GM18526 (cell line): ENCODE results near the gene PSMG2.

Source experiments
- POLR2A ChIP-seq: IDR thresholded peaks from 3 replicates; pipeline ENCODE4 v1.6.1; 2011; ENCODE audit not compliant: insufficient read length; ENCODE audit errors: extremely low read depth

Gene PSMG2

GRCh38 chr18:12699747-12700146 is 3.1 kb upstream of the PSMG2 start:
- TF ChIP-seq POLR2A = no peak

- no peak for TF ChIP-seq POLR2A
These were observed 1.7 kb upstream of the PSMG2 start for GRCh38 chr18:12701161-12701560.

GRCh38 chr18:12703096-12703567 is 290 bp downstream of the PSMG2 start:
- no peak for TF ChIP-seq POLR2A

DNA sequence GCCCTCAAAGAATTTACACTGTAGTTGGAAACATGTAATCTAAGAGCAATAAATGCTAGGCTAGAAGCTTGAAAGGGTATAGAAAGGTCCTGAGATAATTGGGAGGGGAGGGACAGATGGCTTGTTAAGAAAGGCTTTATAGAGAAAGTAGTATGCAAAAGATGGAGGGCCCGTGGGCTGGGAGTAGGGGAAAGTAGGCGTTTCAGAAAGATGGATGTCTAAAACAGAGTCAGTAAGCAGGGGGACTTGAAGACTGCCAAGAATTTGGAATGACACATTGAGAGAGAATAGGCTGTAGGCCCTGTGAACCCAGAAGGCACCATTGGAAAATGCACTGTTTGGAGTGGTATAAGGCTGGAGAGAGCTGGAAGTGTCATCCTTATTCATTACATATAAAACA is 822 bp downstream of the PSMG2 start:
- no peak for TF ChIP-seq POLR2A

DNA sequence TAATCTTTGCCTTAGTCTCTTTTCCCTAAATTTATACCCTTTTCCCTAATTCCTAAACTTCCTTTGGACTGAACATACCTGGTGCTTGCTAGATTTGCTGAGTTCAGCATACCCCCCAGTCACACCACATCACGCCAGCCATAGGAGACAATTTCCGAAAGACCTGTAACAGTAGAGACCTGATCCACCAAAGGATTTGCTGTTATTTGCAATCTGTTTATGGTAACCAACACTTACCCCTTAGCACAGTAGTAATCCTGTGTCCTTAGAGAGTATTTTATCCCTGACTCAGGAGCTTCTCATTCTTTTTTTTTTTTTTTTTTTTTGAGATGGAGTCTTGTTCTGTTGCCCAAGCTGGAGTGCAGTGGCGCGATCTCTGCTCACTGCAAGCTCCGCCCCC is 8.6 kb downstream of the PSMG2 start:
- TF ChIP-seq POLR2A = no peak

DNA sequence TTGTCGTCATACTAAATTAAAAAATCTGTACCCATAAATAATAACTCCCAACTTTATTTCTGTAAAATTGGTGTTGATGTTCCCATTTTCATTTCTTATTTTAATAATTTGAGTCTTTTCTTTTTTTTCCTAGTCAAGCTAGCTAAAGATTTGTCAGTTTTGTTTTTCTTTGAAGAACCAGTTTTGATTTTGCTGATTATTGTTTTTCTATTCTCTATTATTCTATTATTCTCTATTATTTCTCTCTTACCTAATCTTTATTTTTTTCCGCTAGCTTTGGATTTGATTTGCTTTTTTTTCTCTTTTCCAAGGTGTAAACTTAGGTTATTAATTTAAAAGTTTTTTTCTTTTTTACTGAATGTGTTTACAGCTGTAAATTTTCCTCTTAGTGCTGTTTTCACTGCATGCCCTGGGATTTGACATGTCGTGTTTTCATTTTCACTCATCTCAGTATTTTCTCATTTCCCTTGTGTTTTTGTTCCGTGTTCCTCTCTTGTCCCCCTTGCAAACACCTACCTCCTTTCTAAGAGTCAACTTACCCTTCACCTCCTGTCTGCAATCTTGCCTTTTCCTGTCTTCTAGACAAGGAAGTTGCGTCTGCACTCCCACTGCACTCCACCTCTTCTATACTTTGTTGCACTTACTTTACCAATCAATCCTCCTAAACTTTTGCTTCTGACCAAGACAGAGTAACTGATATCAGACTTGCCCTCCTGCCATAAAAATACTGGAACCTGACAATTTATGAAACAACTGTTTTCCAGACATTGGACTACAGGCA is 18.8 kb downstream of the PSMG2 start:
- TF ChIP-seq POLR2A = no peak

DNA sequence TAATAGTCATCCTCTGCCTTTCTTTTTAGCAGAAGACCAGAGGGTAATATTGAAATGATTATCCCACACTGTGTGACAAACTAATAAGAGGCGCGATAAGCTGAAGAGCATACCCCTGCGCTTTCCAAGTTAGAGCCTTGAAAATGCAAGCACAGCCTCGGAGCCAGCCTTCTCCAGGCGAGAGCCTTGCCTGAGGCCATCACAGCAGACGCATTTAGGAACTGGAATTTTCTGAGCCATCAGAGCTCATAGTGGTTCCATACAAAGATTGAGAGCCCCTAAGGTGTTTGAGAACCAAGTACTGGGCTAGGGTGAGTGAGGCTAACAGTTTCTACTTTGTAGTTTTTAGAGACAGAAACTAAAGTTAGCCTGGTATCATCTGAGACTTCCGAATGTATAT is 19.9 kb downstream of the PSMG2 start:
- no peak for TF ChIP-seq POLR2A

DNA sequence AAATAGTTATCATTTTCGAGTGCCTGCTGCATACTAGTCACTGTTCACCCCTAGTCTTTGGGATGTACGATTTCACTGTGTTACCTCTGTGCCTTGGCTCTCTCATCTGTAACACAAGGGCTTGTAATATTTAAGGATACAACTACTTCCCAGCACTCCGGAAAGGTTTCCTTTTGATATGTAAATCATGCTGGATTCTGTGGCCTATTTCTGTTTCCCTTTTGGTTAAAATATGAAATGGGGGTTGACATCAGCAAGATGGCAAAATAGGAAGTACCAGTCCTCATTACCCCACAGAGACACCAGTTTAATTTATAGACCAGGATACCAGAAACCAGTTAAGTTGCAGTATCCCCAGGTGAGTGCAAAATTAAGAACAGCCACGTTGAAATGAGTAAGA is 23.5 kb downstream of the PSMG2 start:
- no peak for TF ChIP-seq POLR2A

DNA sequence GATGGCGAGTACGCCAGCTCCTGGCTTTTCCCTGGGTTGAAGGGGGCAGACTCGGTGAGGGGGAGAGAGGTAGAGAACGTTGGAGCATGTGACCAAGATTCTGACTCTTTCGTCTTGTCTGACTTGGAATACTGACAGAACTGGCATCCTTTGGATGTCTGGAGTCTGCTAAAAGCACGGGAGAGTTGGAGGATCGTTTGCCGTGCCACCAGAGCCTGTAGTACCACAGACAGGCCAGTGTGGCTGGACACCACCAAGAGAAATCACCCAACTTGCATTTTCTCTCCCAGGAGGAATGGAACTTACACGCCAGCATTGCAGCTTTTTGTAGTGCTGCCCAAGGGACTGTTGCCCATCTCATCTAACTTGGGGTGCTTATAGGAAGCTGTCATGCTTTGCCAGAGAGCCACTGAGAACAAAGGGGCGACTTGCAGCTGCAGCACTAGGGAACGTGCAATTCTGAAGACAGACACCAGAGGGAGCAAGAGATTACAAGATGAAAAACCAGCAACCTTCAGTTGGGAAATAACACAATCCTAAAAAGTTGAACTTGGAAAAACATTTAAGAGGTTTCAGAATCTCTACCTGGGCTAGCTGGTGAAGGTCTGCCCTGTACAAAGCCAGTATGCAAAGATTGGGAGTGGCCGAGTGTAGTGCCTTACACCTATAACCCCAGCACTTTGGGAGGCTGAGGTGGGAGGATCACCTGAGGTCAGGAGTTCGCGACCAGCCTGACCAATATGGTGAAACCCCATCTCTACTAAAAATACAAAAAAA is 24.1 kb downstream of the PSMG2 start:
- TF ChIP-seq POLR2A = no peak

DNA sequence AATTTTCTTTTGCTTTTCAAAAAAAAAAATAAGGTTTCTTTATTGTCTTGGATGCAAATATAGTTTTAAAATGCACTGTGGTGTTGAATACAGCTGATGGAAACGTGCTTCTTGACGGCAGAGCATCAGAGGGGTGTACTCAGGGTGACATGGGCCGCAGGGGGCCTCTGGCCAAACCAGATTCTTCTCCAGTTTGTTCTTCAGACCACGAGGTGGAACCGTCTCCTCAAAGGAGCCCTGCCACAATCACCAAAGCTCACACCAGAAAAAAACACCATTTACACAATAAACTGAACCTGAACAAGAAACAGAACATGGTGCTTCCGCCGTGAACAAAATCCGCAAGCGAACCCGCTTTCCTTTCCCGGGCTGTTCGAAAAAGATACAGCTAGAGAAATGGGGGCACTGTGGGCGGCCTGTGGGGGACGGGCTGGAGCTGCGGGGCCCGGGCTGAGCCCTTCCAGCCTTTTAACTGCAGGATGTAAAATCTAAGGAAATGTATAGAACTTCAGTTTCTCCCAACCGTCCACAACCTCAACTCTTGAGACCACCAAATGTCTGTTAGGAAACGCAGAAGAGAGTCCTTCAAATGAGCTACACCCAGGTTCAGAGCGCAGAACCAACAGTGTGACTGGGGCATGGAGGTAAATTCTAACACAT is 34.5 kb downstream of the PSMG2 start:
- no peak for TF ChIP-seq POLR2A

- no peak for TF ChIP-seq POLR2A
These were observed 38.5 kb downstream of the PSMG2 start for GRCh38 chr18:12741351-12741750.

- no peak for TF ChIP-seq POLR2A
These were observed 39.6 kb downstream of the PSMG2 start for GRCh38 chr18:12742453-12742852.

- no peak for TF ChIP-seq POLR2A
These were observed 41.3 kb downstream of the PSMG2 start for GRCh38 chr18:12744103-12744502.

- no peak for TF ChIP-seq POLR2A
These were observed 42.4 kb downstream of the PSMG2 start for GRCh38 chr18:12745095-12745795.
